GM12801 (cell line): Measurements from ENCODE around the gene TBX5.

ENCODE experiments used
- TF ChIP-seq, protein P1 (sequence below): IDR thresholded peaks from one replicate; pipeline ENCODE4 v1.5.1; 2011; ENCODE audit warnings: control low read depth; ENCODE audit not compliant: insufficient read length; ENCODE audit errors: extremely low read depth

Gene TBX5

DNA sequence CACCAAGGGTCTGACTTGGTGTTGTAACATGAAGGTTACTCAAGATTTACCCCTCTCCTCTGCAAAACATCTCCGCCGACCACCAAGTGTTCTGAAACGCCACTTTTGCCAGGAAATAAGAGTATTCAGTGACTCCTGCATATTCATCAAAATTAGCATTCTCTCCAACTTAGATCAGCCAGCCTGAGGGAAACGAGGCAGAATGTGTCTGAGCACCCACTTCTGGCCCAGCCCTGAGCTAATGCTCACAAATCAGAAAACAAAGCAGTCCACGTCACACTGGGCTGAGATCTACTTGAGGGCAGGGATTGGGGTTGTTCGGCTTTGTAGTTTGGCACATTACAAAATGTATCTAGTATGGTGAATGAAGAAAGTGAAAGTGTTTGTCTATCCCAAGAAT is 64.3 kb downstream of the TBX5 start:
- TF ChIP-seq, protein P1, sequence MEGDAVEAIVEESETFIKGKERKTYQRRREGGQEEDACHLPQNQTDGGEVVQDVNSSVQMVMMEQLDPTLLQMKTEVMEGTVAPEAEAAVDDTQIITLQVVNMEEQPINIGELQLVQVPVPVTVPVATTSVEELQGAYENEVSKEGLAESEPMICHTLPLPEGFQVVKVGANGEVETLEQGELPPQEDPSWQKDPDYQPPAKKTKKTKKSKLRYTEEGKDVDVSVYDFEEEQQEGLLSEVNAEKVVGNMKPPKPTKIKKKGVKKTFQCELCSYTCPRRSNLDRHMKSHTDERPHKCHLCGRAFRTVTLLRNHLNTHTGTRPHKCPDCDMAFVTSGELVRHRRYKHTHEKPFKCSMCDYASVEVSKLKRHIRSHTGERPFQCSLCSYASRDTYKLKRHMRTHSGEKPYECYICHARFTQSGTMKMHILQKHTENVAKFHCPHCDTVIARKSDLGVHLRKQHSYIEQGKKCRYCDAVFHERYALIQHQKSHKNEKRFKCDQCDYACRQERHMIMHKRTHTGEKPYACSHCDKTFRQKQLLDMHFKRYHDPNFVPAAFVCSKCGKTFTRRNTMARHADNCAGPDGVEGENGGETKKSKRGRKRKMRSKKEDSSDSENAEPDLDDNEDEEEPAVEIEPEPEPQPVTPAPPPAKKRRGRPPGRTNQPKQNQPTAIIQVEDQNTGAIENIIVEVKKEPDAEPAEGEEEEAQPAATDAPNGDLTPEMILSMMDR = no peak

DNA sequence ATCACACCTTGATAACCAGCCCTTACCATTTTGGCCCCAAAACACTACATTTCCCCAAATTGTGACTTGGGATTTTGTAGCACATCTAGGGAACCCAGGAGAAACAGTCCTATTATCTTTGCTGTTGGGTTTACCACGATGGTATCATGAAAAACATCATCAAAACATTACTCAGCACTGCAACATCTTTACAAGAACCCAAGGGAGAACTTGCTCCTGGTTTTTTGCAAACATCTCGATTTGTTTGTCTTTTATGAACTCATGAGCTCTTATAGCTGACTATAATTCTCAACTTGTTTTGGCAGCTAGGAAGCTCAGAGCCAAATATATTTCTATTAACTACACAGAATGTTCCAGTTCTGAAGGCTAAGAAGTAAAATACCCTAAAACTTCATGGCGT is 65.7 kb downstream of the TBX5 start:
- TF ChIP-seq, protein P1 = no peak

DNA sequence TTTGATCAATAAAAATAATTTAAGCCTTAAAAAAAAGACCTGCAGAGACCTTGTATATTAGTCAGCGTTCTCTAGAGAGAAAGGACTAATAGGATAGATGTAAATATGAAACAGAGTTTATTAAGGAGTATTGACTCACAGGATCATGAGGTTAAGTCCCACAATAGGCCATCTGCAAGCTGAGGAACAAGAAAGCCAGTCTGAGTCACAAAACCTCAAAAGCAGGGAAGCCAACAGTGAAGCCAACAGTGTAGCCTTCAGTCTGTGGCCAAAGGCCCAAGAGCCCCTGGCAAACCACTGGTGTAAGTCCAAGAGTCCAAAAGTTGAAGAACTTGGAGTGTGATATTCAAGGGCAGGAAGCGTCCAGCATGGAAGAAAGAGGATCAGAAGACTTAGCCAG is 66.3 kb downstream of the TBX5 start:
- TF ChIP-seq, protein P1 = no peak

DNA sequence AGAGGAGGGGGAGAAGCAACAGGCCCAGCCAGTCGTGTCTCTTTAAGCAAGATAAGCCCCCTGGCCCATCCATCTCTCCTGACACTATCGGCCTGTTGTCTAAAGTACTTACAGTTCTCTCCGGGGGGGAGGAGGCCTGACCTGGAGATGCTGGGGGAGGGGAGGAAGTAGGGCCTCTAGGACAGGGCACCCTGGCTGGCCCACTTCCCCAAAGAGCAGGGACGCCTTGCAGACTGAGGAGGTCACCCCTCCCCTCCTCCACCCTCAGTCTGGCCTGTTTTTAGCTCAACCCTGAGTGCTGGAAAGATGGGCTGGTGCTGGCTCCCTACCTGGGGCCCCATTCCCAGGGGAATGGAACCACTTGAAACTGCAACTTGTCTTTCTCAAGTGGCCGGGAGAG is 70.3 kb downstream of the TBX5 start:
- TF ChIP-seq, protein P1 = no peak

DNA sequence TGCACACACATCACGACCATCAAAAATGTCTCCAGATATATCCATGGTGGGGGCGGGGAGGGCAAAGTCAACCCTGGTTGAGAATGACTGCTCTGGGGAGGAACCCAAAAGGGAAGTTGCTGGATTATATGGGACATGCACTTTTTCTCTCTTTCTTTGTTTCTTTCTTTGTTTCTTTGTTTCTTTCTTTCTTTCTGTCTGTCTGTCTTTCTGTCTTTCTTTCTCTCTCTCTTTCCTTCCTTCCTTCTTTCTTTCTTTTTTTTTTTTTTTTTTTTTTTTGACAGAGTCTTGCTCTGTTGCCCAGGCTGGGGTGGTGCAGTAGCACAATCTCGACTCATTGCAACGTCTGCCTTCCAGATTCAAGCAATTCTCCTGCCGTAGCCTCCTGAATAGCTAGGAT is 71.5 kb downstream of the TBX5 start:
- TF ChIP-seq, protein P1 = no peak

DNA sequence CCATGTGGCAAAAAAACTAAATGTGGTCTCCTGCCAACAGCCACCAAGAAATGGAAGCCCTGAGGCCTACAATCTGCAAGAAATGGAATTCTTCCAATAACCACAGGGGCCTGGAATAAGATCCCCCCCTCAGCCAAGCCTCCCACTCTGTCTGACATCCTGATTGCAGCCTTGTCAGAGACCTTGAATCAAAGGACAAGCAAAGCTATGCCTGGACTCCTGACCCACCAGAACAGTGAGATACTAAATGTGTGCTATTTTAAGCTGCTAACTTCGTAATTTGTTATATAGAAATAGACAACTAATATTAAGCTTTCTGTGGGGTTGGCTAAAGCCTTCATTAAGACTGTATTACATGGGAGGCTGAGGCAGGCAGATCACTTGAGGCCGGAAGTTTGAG is 77.7 kb downstream of the TBX5 start:
- TF ChIP-seq, protein P1 = no peak

DNA sequence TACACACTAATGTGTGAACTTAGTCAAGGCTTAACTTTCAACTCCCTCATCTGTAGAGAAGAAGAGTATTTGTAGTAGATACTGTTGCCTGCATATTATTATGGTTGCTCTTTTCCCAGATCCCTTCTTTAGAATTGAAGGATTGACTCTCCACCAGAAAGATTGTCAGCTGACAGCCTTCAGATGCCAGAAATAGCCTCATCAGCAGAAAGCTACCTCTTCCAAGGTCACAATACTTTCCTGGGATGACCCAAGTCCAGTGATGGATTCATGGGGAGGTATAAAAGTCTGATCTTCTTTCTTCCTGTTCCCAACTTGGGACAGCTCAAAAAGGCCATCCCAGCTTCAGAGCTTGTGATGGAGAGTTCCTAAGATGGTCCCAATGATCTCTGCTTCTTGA is 78.2 kb downstream of the TBX5 start:
- TF ChIP-seq, protein P1 = no peak

DNA sequence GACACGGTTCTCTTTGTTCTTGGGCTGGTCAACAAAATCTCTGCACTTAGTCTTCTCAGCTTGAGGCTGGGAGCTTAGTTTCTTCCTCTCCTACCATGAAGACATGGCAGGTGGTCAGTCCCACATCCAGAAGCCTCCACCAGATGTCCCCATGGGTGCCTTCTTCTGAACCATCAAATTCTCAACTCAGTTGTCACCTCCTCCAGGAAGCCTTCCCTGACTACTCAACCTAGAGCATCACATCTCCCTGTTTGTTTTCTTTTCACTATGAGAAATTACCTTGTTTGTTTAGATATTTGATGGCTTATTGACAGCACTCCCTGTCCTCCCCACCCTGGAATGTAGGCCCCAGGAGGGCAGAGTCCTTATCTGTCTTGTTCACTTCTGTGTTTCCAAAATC is 84.4 kb downstream of the TBX5 start:
- TF ChIP-seq, protein P1 = no peak
